ENCODE data around the gene RHOA.
"Not testable (repeated sequence)": the region's sequence is repeated elsewhere in the genome, so short reads cannot be mapped to it uniquely, and the experiment has no call there.

Gene RHOA

GRCh38 chr3:49351521-49352011, 60.2 kb downstream of the RHOA start:
- in situ Hi-C loops (cut with HindIII; ENCODE audit: low pct_unique_long_range_greater_than_20kb, low sequenced_read_pairs), result no loop called here
- TF ChIP-seq JUND (IDR thresholded peaks at IDR 0.05; ENCODE audit: low read depth), result no peak
- no peak for DNase-seq (ENCODE audit: low read depth in 1 of 2, low spot score in 1 of 2)

- TF ChIP-seq JUND (IDR thresholded peaks at IDR 0.05; ENCODE audit: low read depth), result no peak
- in situ Hi-C loops (cut with HindIII; ENCODE audit: low pct_unique_long_range_greater_than_20kb, low sequenced_read_pairs), result no loop called here
- DNase-seq (ENCODE audit: low read depth in 1 of 2, low spot score in 1 of 2), result no peak
These were observed 62.2 kb downstream of the RHOA start for GRCh38 chr3:49349348-49350114.

GRCh38 chr3:49348361-49348760, 63.4 kb downstream of the RHOA start:
- in situ Hi-C loops (cut with HindIII; ENCODE audit: low pct_unique_long_range_greater_than_20kb, low sequenced_read_pairs); DNase-seq (ENCODE audit: low read depth in 1 of 2, low spot score in 1 of 2): not testable (repeated sequence)

GRCh38 chr3:49346797-49347251, 65.0 kb downstream of the RHOA start:
- DNase-seq (ENCODE audit: low read depth in 1 of 2, low spot score in 1 of 2), result no peak
- in situ Hi-C loops (cut with HindIII; ENCODE audit: low pct_unique_long_range_greater_than_20kb, low sequenced_read_pairs), result no loop called here
- TF ChIP-seq JUND (IDR thresholded peaks at IDR 0.05; ENCODE audit: low read depth), result no peak

- TF ChIP-seq JUND (IDR thresholded peaks at IDR 0.05; ENCODE audit: low read depth), result no peak
- in situ Hi-C loops (cut with HindIII; ENCODE audit: low pct_unique_long_range_greater_than_20kb, low sequenced_read_pairs), result no loop called here
- no peak for DNase-seq (ENCODE audit: low read depth in 1 of 2, low spot score in 1 of 2)
These were observed 68.6 kb downstream of the RHOA start for GRCh38 chr3:49343163-49343562.

GRCh38 chr3:49341996-49342395, 69.8 kb downstream of the RHOA start:
- in situ Hi-C loops (cut with HindIII; ENCODE audit: low pct_unique_long_range_greater_than_20kb, low sequenced_read_pairs), result no loop called here
- DNase-seq (ENCODE audit: low read depth in 1 of 2, low spot score in 1 of 2), result no peak
- TF ChIP-seq JUND (IDR thresholded peaks at IDR 0.05; ENCODE audit: low read depth), result no peak

- DNase-seq (ENCODE audit: low read depth in 1 of 2, low spot score in 1 of 2), result peak; percentile 64 to 92
- no peak for TF ChIP-seq JUND (IDR thresholded peaks at IDR 0.05; ENCODE audit: low read depth)
- in situ Hi-C loops (cut with HindIII; ENCODE audit: low pct_unique_long_range_greater_than_20kb, low sequenced_read_pairs), result no loop called here
These were observed 71.6 kb downstream of the RHOA start, which contains the start of gene USP4 for GRCh38 chr3:49339941-49340800. Gene USP4, minus strand, starts transcription at chr3:49340053. Its CDS starts 29 bp downstream, at chr3:49340024.

GRCh38 chr3:49339581-49339940, 72.2 kb downstream of the RHOA start:
- no peak for DNase-seq (ENCODE audit: low read depth in 1 of 2, low spot score in 1 of 2)
- TF ChIP-seq JUND (IDR thresholded peaks at IDR 0.05; ENCODE audit: low read depth), result no peak
- in situ Hi-C loops (cut with HindIII; ENCODE audit: low pct_unique_long_range_greater_than_20kb, low sequenced_read_pairs), result no loop called here

GRCh38 chr3:49333916-49334633, 77.7 kb downstream of the RHOA start:
- in situ Hi-C loops (cut with HindIII; ENCODE audit: low pct_unique_long_range_greater_than_20kb, low sequenced_read_pairs), result no loop called here
- TF ChIP-seq JUND (IDR thresholded peaks at IDR 0.05; ENCODE audit: low read depth), result no peak
- DNase-seq (ENCODE audit: low read depth in 1 of 2, low spot score in 1 of 2), result no peak

GRCh38 chr3:49333091-49333490, 78.7 kb downstream of the RHOA start:
- in situ Hi-C loops (cut with HindIII; ENCODE audit: low pct_unique_long_range_greater_than_20kb, low sequenced_read_pairs), result no loop called here
- DNase-seq (ENCODE audit: low read depth in 1 of 2, low spot score in 1 of 2), result no peak
- no peak for TF ChIP-seq JUND (IDR thresholded peaks at IDR 0.05; ENCODE audit: low read depth)

GRCh38 chr3:49329186-49329585, 82.6 kb downstream of the RHOA start:
- in situ Hi-C loops (cut with HindIII; ENCODE audit: low pct_unique_long_range_greater_than_20kb, low sequenced_read_pairs), result no loop called here
- no peak for DNase-seq (ENCODE audit: low read depth in 1 of 2, low spot score in 1 of 2)
- no peak for TF ChIP-seq JUND (IDR thresholded peaks at IDR 0.05; ENCODE audit: low read depth)

- DNase-seq (ENCODE audit: low read depth in 1 of 2, low spot score in 1 of 2); in situ Hi-C loops (cut with HindIII; ENCODE audit: low pct_unique_long_range_greater_than_20kb, low sequenced_read_pairs): not testable (repeated sequence)
These were observed 83.4 kb downstream of the RHOA start for GRCh38 chr3:49328350-49328749.
